Right lobe of liver (tissue), 4 donors: ENCODE results near the gene NAV2.

Source experiments
- POLR2A ChIP-seq: fragments of 450-650 bp; IDR thresholded peaks from one replicate; pipeline ENCODE4 v1.6.1; 2017; ENCODE audit warnings: antibody characterized with exemption, mild to moderate bottlenecking
- TF ChIP-seq, protein P1 (sequence below), 4 donors: fragments of 200-600 bp in 3 of 4; fragments of 450-650 bp in 1 of 4; IDR thresholded peaks; one replicate each; pipeline versions ENCODE4 v1.5.1 to v1.8.0; 2016 to 2022; ENCODE audit warnings: antibody characterized with exemption in 4 of 4, mild to moderate bottlenecking in 2 of 4
- donor health status: DM: no; HTN: no; CAD: no.
- donor health status: DM: no; HTN: no; CAD: no.
- donor health status: DM: no; HTN: yes; CAD: no.

- TF ChIP-seq, protein P1, sequence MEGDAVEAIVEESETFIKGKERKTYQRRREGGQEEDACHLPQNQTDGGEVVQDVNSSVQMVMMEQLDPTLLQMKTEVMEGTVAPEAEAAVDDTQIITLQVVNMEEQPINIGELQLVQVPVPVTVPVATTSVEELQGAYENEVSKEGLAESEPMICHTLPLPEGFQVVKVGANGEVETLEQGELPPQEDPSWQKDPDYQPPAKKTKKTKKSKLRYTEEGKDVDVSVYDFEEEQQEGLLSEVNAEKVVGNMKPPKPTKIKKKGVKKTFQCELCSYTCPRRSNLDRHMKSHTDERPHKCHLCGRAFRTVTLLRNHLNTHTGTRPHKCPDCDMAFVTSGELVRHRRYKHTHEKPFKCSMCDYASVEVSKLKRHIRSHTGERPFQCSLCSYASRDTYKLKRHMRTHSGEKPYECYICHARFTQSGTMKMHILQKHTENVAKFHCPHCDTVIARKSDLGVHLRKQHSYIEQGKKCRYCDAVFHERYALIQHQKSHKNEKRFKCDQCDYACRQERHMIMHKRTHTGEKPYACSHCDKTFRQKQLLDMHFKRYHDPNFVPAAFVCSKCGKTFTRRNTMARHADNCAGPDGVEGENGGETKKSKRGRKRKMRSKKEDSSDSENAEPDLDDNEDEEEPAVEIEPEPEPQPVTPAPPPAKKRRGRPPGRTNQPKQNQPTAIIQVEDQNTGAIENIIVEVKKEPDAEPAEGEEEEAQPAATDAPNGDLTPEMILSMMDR (IDR thresholded peaks at IDR 0.05) = no peak
- no peak for TF ChIP-seq POLR2A
Measured at GRCh38 chr11:19974886-19975285, 262.2 kb downstream of the NAV2 start.
